Middle frontal gyrus (tissue), 1 donor: ENCODE data around the gene LAG3.

Experiments used
- DNase-seq: peaks from one replicate; pipeline ENCODE4 v3.0.0-alpha.2; 2015; ENCODE audit warnings: low spot score; ENCODE audit errors: extremely low spot score

The LAG3 gene

GRCh38 chr12:6821591-6822425 lies 49.5 kb downstream of the LAG3 start, which contains the start of gene GPR162:
Gene GPR162, plus strand, starts transcription at chr12:6821821. Its CDS starts 2,078 bp downstream, at chr12:6823899.
- DNase-seq: no peak

DNA sequence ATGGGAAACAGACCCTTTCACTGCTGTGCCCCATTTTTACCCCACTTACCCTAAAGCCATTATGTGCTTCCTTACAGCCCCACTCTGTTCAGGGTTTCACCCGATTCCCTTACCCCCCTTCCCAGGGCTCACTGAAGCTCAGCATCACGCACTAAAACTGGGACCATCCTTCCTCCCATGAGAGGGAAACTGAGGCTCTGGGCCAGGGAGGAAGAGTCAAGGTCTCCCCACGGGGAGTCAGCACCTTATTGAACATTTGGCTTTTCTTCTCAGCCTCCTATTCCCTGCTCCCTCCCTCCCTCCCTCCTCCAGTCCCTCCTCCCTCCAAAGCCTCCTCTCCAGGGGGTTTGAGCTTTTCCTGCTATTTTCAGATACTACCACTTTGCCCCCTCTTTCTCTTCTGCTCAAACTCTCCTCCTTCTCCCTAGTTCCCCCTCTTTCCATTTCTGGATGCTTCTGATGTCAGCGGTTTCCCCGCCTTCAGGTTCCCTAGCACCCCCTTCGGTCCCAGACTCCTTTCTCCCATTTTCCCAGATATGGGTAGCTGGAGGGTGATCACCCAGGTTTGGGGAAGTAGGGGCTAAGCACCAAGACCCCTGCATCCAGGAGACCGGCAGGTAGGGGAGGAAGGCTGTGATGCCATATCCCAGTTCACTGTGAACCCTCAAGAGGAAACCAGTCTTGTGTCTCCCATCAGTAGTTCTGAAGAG lies 50.3 kb downstream of the LAG3 start:
- DNase-seq: no peak

GRCh38 chr12:6823182-6824084 lies 51.1 kb downstream of the LAG3 start:
- no peak for DNase-seq

DNA sequence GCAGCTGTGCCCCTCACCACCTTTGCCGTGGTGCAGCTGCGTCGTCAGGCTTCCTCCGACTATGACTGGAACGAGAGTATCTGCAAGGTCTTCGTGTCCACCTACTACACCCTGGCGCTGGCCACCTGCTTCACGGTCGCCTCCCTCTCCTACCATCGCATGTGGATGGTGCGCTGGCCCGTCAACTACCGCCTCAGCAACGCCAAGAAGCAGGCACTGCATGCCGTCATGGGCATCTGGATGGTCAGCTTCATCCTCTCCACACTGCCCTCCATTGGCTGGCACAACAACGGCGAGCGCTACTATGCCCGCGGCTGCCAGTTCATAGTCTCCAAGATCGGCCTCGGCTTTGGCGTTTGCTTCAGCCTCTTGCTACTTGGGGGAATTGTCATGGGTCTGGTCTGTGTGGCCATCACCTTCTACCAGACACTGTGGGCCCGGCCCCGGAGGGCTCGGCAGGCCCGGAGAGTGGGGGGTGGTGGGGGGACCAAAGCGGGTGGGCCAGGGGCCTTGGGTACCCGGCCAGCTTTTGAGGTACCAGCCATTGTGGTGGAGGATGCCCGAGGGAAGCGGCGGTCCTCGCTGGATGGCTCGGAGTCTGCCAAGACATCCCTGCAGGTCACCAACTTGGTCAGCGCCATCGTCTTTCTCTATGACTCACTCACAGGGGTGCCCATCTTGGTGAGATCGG lies 51.9 kb downstream of the LAG3 start:
- DNase-seq: no peak

GRCh38 chr12:6824901-6825381 lies 52.6 kb downstream of the LAG3 start:
- no peak for DNase-seq

DNA sequence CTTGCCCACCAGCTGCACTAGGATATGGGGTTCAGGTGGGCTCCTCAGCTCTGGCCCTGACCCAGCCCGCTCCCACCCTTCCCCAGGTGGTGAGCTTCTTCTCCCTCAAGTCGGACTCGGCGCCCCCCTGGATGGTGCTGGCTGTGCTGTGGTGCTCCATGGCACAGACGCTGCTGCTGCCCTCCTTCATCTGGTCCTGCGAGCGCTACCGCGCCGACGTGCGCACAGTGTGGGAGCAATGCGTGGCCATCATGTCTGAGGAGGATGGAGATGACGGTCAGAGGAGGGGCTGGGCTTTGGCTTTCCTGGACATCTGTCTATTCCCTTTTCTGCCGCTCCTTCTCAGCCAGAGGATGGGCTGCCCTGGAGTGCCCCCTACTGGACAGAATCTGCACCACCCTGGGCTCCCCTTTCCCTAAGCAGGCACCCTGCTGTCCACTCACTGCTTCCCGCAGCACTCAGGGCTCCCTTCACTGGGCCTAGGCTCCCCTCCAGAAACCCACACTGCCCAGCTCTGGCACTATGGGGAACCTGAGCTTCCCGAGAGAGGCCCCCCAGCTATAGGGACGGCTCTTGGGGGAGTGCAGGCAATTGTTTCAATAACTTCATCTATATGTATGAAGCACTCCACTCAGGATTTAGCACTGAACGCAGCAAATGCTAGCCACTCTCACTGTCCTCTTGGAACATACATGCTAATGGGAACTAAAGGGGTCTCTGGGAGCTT lies 53.2 kb downstream of the LAG3 start:
- peak; percentile 70 for DNase-seq

DNA sequence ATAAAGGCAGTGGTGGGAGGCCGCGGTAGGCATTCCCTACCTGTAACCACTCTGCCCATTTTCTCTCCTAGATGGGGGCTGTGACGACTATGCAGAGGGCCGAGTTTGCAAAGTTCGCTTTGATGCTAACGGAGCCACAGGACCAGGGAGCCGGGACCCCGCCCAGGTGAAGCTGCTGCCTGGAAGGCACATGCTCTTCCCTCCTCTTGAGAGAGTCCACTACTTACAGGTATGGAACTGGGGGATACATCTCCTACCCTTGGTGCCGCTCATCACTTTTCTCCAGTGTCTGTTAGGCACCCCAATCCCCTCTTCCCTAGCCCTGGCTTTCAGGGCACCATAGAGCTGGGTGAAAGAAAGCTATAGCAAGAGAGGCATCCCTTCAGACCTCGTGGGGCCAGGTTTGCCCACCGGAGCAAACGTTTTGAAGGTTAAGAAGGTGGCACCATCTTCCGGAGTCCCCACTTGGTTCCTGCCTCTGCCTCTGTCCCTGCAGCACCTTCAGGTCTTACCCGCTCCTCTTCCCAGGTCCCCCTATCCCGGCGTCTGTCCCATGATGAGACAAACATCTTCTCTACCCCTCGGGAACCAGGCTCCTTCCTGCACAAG lies 53.9 kb downstream of the LAG3 start:
- DNase-seq: no peak

GRCh38 chr12:6826734-6827436 lies 54.6 kb downstream of the LAG3 start:
- no peak for DNase-seq

DNA sequence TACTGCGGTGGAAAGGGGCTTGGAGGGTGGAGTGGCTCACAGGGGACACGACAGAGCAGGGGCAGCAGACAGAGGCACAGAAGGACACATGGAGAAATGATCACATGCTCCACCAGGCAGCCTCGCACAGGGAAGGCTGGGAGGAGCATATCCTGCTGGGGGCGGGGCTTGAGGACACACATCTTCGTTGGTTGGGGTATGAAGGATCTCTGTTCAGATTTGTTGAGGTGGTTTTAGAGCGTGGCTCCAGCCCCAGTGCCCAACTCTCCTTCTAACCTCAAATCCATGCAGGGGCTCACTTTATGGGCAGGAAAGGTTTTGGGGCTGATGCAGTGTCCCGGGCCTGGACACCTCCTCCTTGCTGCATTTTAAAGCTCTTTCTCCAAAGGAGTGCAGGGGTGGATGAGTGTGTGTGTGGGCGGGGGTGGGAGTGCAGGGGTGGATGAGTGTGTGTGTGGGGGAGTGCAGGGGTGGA lies 55.2 kb downstream of the LAG3 start:
- DNase-seq: peak; percentile 55
